ENCODE results near the gene RNF167. TPM values are rescaled to one million over a fixed set of nuclear protein-coding genes. Genes with fewer than 3 reads are reported as not detected.
A peak's percentile ranks its signal among the peaks of the same experiment; 100 is the strongest.

The RNF167 gene
- total RNA-seq, 1 donor from 2014 or later, result 108 TPM

DNA sequence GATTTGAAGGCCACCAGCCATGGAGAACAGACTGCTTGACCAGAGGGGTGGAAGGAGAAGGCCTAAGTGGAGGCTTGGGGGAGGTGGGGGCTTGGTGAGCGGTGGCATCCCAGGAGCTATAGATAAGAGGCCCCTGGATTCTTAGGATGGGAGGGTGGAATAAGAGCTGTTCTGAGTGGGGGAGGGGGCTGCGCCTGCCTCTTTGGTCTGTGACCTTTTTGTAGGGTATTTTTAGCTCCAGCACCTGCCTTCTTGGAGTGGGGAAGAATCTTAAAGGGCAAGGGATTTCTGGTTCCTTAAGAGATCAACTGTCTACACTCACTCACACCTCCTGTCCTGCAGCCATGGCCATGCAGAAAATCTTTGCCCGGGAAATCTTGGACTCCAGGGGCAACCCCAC is 11.4 kb downstream of the RNF167 start:
- intact Hi-C loops (cut with micrococcal nuclease), result no loop called here
- Mint-ChIP-seq H3K4me3 (no peak overlapping the region), H3K36me3 (ENCODE audit: low read depth) (peaks cover 13% of the 10 kb centered on the region), H3K9me3 (no peaks in the 10 kb centered on the region), H3K27ac (peak overlapping the region; percentile 86), H3K4me1 (peaks cover 19% of the 10 kb centered on the region), H3K27me3 (peaks cover 2% of the 10 kb centered on the region)
- CTCF ChIA-PET, result interaction anchor here (1.0 to 2.0 kb wide), 4 partner anchors 29 to 385 kb away, joined by 3 to 6 read pairs (median 3); partner anchors contain the start of gene CAMTA2
- POLR2A ChIA-PET, result interaction anchor here (0.5 to 12.1 kb wide), 4 partner anchors 9 to 19 kb away, joined by 3 to 391 read pairs (median 55); partner anchors contain the start of genes GP1BA, RNF167, SLC25A11 and SPAG7
- no peak for DNase-seq
- TF ChIP-seq, protein P1, sequence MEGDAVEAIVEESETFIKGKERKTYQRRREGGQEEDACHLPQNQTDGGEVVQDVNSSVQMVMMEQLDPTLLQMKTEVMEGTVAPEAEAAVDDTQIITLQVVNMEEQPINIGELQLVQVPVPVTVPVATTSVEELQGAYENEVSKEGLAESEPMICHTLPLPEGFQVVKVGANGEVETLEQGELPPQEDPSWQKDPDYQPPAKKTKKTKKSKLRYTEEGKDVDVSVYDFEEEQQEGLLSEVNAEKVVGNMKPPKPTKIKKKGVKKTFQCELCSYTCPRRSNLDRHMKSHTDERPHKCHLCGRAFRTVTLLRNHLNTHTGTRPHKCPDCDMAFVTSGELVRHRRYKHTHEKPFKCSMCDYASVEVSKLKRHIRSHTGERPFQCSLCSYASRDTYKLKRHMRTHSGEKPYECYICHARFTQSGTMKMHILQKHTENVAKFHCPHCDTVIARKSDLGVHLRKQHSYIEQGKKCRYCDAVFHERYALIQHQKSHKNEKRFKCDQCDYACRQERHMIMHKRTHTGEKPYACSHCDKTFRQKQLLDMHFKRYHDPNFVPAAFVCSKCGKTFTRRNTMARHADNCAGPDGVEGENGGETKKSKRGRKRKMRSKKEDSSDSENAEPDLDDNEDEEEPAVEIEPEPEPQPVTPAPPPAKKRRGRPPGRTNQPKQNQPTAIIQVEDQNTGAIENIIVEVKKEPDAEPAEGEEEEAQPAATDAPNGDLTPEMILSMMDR (IDR thresholded peaks at IDR 0.05), result no peak
- ATAC-seq (ENCODE audit: low read depth), result no peak

DNA sequence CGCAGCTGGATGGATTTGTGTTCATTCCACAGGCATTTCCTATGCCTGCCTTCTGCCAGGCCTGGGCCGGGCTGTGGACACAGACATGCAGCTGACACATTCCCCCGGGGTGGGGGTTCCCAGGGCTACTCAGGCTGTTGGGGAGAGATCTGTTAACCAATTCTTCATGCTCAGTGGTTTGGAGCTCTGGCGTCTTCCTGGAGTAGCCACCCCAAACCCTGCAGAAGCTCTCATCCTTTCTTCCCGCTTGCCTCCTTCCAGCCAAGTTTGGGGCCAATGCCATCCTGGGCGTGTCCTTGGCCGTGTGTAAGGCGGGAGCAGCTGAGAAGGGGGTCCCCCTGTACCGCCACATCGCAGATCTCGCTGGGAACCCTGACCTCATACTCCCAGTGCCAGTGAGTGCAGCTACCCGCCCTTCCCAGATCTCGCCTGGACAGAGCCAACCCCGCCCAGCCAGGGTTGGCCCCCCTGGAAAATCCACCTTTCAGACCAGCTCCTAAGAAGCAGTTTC is 13.4 kb downstream of the RNF167 start:
- Mint-ChIP-seq H3K27ac (no peak overlapping the region), H3K9me3 (no peaks in the 10 kb centered on the region)

DNA sequence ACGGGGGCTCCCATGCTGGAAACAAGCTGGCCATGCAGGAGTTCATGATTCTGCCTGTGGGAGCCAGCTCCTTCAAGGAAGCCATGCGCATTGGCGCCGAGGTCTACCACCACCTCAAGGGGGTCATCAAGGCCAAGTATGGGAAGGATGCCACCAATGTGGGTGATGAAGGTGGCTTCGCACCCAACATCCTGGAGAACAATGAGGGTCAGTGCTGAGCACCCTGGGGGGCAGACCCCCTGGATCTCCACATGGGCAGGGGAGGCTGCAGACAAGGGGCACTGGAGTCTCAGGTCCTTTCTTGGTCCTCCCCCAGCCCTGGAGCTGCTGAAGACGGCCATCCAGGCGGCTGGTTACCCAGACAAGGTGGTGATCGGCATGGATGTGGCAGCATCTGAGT is 15.0 kb downstream of the RNF167 start:
- Mint-ChIP-seq H3K4me1 (peaks cover 12% of the 10 kb centered on the region), H3K36me3 (ENCODE audit: low read depth) (peaks cover 22% of the 10 kb centered on the region), H3K27ac (no peak overlapping the region), H3K9me3 (no peaks in the 10 kb centered on the region), H3K27me3 (no peaks in the 10 kb centered on the region), H3K4me3 (no peak overlapping the region)
- TF ChIP-seq, protein P1 (IDR thresholded peaks at IDR 0.05), result no peak
- POLR2A ChIA-PET, result interaction anchor here (0.8 to 1.5 kb wide), 4 partner anchors 10 to 46 kb away, joined by 3 to 6 read pairs (median 4); partner anchors contain the start of genes RNF167, SLC25A11 and SPAG7
- ATAC-seq (ENCODE audit: low read depth), result no peak
- intact Hi-C loops (cut with micrococcal nuclease), result no loop called here
- CTCF ChIA-PET, result no interaction called here
- no peak for DNase-seq

More for the DNA sequence above, 13.4 kb downstream of the RNF167 start:
- peaks cover 9% of the 10 kb centered on the region for H3K36me3 Mint-ChIP-seq (ENCODE audit: low read depth)
- H3K27me3 Mint-ChIP-seq, result peaks cover 2% of the 10 kb centered on the region
- ChIA-PET CTCF (no interaction called here), POLR2A (interaction anchor here (0.7 to 12.1 kb wide), 3 partner anchors 13 to 64 kb away, joined by 3 to 391 read pairs (median 9); partner anchors contain the start of genes RNF167, SLC25A11 and SPAG7)
- H3K4me1 Mint-ChIP-seq, result peaks cover 14% of the 10 kb centered on the region
- DNase-seq, result no peak
- ATAC-seq (ENCODE audit: low read depth), result no peak
- H3K4me3 Mint-ChIP-seq, result no peak overlapping the region
- intact Hi-C loops (cut with micrococcal nuclease), result no loop called here
- TF ChIP-seq, protein P1 (IDR thresholded peaks at IDR 0.05), result no peak

DNA sequence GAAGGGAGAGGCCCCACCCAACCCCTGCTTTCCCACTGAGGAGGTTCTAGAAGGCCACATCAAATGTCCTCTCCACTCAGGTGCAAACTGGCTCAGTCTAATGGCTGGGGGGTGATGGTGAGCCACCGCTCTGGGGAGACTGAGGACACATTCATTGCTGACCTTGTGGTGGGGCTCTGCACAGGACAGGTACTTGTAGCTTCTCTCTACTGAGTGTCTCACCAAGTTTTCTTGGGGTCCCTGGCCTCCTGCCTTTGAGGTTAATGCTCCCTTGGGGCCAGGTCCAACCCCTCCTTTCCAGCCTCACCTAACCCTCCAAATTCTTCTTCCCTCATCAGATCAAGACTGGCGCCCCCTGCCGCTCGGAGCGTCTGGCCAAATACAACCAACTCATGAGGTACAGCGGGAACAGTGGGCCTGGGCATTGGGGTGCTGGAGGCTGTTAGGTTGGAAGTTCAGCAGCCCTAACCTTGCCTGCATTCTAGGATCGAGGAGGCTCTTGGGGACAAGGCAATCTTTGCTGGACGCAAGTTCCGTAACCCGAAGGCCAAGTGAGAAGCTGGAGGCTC is 16.5 kb downstream of the RNF167 start:
- DNase-seq (no peak), ATAC-seq (ENCODE audit: low read depth) (no peak)
- intact Hi-C loops (cut with micrococcal nuclease), result loop anchor here (1.0 kb wide), 1 partner anchor 47 kb away; no protein-coding TSS in a partner anchor
- Mint-ChIP-seq H3K4me1 (no peaks in the 10 kb centered on the region), H3K36me3 (ENCODE audit: low read depth) (peaks cover 34% of the 10 kb centered on the region), H3K27me3 (no peaks in the 10 kb centered on the region), H3K9me3 (no peaks in the 10 kb centered on the region), H3K4me3 (no peak overlapping the region), H3K27ac (no peak overlapping the region)
- CTCF ChIA-PET, result no interaction called here
- POLR2A ChIA-PET, result interaction anchor here (0.5 to 2.3 kb wide), 4 partner anchors 8 to 72 kb away, joined by 4 to 8 read pairs (median 5); partner anchors contain the start of genes PFN1, RNF167, SLC25A11 and SPAG7
- TF ChIP-seq, protein P1 (IDR thresholded peaks at IDR 0.05), result no peak

DNA sequence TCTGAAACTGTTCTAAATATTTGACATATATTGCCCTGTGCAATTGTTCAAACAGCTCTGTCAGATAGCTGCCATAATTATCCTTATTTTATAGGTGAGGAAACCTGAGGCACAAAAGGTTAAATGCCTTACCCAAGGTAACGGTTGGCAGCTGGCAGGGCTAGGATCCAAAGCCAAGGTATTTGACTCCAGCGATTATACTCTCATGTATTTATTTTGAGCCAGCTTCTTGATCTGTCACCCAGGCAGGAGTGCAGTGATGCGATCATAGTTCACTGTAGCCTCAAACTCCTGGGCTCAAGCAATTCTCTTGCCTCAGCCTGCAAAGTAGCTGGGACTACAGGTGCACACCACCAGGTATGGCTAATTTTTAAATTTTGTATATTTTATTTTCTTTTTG is 18.0 kb downstream of the RNF167 start:
- intact Hi-C loops (cut with micrococcal nuclease), result no loop called here
- DNase-seq (no peak), ATAC-seq (ENCODE audit: low read depth) (no peak)
- no peak overlapping the region for H3K27ac Mint-ChIP-seq
- ChIA-PET POLR2A (interaction anchor here (0.7 to 2.3 kb wide), 3 partner anchors 9 to 120 kb away, joined by 4 to 8 read pairs (median 6); partner anchors contain the start of genes PFN1, SPAG7 and ZFP3), CTCF (interaction anchor here (1.4 kb wide), 1 partner anchor 49 kb away, joined by 4 read pairs; no protein-coding TSS in a partner anchor)
- H3K36me3 Mint-ChIP-seq (ENCODE audit: low read depth), result peaks cover 37% of the 10 kb centered on the region
- TF ChIP-seq, protein P1 (IDR thresholded peaks at IDR 0.05), result no peak
- H3K4me1 Mint-ChIP-seq, result no peaks in the 10 kb centered on the region
- no peaks in the 10 kb centered on the region for H3K27me3 Mint-ChIP-seq
- H3K4me3 Mint-ChIP-seq, result no peak overlapping the region
- H3K9me3 Mint-ChIP-seq, result no peaks in the 10 kb centered on the region
